Activated CD4-positive, alpha-beta T cell treated with anti-CD3 and anti-CD28 coated beads, Interleukin-2, amount 10 ng/mL, durations not matched to agents 7 days and 5 days (primary cell): Measurements from ENCODE around the gene SLC38A6. TPM values are rescaled to one million over a fixed set of nuclear protein-coding genes. Genes with fewer than 3 reads are reported as not detected.

Experiments
- CTCF ChIA-PET: fragments of 350-600 bp; sonication (Branson Sonifier 250); formaldehyde crosslinking; loops from one replicate; lab custom pipeline; 2021; ENCODE audit warnings: antibody characterized with exemption; lab: Charles Lee
- POLR2A ChIA-PET: fragments of 350-600 bp; sonication (Branson Sonifier 250); formaldehyde crosslinking; loops from one replicate; lab custom pipeline; 2021; ENCODE audit warnings: antibody characterized with exemption; lab: Charles Lee
- DNase-seq: peaks from one replicate; pipeline ENCODE4 v3.0.0-alpha.2; 2020
- H3K27ac Mint-ChIP-seq: one replicate; pipeline ENCODE4 v1.8.0; 2021; ENCODE audit warnings: mild to moderate bottlenecking, moderate library complexity, mixed read lengths
- H3K27me3 Mint-ChIP-seq: one replicate; pipeline ENCODE4 v1.8.0; 2021; ENCODE audit warnings: mixed read lengths
- H3K36me3 Mint-ChIP-seq: one replicate; pipeline ENCODE4 v1.8.0; 2021; ENCODE audit warnings: low read depth, mixed read lengths
- H3K4me1 Mint-ChIP-seq: one replicate; pipeline ENCODE4 v1.8.0; 2021; ENCODE audit warnings: mixed read lengths
- H3K4me3 Mint-ChIP-seq: one replicate; pipeline ENCODE4 v1.8.0; 2021; ENCODE audit warnings: mild to moderate bottlenecking, moderate library complexity, mixed read lengths
- H3K9me3 Mint-ChIP-seq: one replicate; pipeline ENCODE4 v1.8.0; 2021; ENCODE audit warnings: mixed read lengths
- total RNA-seq, 2 experiments: library from RNA; stranded (reverse); gene quantifications; one replicate each; pipeline ENCODE4 v1.2.3, GENCODE V29; 2021

Gene SLC38A6
- total RNA-seq, 2 experiments from 2014 or later: 8.5 to 10.1 TPM

DNA sequence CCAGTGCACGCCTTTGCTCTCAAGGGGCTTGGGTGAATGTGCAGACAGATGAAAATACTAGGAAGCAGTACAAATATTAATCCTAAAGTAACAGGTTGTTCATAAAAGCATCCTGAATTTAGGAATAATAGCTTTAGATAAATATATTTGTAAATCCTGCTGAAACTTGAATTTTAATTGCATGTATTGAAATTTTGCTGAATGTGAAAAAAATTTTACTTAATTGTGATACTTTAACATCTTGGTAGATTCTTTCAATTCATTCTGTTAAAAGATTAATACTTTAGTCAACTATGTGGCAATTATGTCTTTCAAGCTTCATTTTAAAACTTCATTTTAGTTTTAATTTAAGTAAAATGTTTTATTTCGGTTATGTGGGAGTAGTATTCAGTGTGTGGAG is 5.5 kb downstream of the SLC38A6 start:
- H3K4me1 Mint-ChIP-seq: no peaks in the 10 kb centered on the region
- peaks cover 9% of the 10 kb centered on the region for H3K36me3 Mint-ChIP-seq
- H3K27ac Mint-ChIP-seq: no peak overlapping the region
- DNase-seq: no peak
- H3K4me3 Mint-ChIP-seq: no peak overlapping the region
- no peaks in the 10 kb centered on the region for H3K27me3 Mint-ChIP-seq
- no peaks in the 10 kb centered on the region for H3K9me3 Mint-ChIP-seq
- CTCF ChIA-PET: no interaction called here
- POLR2A ChIA-PET: no interaction called here

DNA sequence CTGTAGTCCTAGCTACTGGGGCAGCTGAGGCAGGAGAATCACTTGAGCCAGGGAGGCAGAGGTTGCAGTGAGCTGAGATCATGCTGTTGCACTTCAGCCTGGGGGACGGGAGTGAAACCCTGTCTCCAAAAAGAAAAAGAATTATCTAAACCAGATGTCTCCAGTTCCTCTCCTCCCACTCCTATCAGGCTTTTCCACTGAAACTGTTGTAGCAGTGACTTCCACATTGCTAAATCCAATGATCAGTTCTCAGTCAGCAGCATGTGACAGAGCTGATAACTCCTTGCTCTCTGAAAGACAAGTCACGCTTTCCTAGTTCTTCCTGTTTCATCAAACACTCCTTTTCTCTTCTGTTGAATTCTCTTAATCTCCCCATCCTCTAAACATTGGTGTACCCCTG is 8.6 kb downstream of the SLC38A6 start:
- POLR2A ChIA-PET: no interaction called here
- peaks cover 9% of the 10 kb centered on the region for H3K36me3 Mint-ChIP-seq
- CTCF ChIA-PET: no interaction called here

DNA sequence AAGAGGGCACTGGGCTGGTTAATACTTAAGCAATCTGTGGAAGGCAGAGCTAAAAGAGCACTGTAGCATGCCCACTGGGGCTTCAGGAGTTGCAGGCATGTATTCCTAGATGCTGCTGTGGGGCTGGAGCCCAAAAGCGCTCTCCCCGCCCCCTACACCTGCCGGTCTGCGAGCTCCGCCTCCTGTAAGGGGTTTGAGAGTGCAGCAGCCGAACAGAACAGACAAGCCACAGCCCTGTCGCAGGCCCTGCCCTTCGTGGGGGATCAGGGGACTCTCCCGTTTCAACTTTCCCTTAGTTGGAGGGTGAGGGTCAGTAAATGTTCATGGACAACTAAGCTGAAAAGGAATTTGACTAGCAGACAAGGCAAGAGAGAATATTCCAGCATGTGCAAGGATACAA is 17.6 kb downstream of the SLC38A6 start:
- CTCF ChIA-PET: interaction anchor here (0.9 kb wide), 1 partner anchor 184 kb away, joined by 4 read pairs; no protein-coding TSS in a partner anchor
- no peak overlapping the region for H3K4me3 Mint-ChIP-seq
- no peaks in the 10 kb centered on the region for H3K36me3 Mint-ChIP-seq
- POLR2A ChIA-PET: no interaction called here
- no peaks in the 10 kb centered on the region for H3K27me3 Mint-ChIP-seq
- H3K9me3 Mint-ChIP-seq: no peaks in the 10 kb centered on the region
- H3K4me1 Mint-ChIP-seq: no peaks in the 10 kb centered on the region
- no peak overlapping the region for H3K27ac Mint-ChIP-seq
- DNase-seq: no peak

More for the DNA sequence above, 8.6 kb downstream of the SLC38A6 start:
- no peak for DNase-seq
- H3K4me1 Mint-ChIP-seq: no peaks in the 10 kb centered on the region
- no peaks in the 10 kb centered on the region for H3K27me3 Mint-ChIP-seq
- H3K4me3 Mint-ChIP-seq: no peak overlapping the region
- H3K9me3 Mint-ChIP-seq: no peaks in the 10 kb centered on the region
- H3K27ac Mint-ChIP-seq: no peak overlapping the region

DNA sequence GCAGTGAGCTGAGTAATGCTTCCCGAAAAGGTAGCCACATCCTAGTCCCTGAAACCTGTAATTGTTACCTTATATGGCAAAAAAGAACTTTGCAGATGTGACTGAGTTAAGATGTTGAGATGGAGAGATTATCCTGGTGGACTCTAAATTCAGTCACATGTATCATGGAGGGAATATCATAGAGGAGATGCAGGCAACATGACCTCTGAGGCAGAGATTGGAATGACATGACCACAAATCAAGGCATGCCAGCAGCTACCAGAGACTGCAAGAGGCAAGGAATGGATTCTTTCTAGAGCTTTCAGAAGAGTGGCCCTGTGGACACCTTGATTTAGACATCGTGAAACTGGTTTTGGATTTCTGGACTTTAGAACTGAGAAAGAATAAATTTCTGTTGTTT is 18.5 kb downstream of the SLC38A6 start:
- DNase-seq: no peak
- H3K4me3 Mint-ChIP-seq: no peak overlapping the region
- no peaks in the 10 kb centered on the region for H3K36me3 Mint-ChIP-seq
- no peaks in the 10 kb centered on the region for H3K27me3 Mint-ChIP-seq
- ChIA-PET CTCF (no interaction called here), POLR2A (no interaction called here)
- H3K4me1 Mint-ChIP-seq: no peaks in the 10 kb centered on the region
- H3K9me3 Mint-ChIP-seq: no peaks in the 10 kb centered on the region
- no peak overlapping the region for H3K27ac Mint-ChIP-seq

DNA sequence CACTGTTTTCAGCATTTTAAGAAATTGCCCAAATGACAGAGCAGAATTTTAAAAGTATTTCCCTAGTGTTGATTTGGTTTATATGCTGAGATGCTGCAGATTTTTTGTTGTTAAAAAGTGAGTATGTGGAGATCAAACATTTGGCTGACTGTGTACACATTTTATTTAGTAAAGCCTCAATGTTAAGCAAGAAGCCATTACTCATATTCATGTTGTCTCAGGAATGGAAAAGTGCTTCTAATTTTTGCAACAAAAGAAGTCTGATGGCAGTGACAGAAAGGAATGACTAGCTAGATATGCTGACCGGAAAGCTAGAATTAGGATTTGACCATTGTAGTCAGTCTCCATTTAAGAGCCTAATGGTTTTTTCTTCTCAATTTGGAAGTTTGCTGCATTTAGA is 22.5 kb downstream of the SLC38A6 start:
- Mint-ChIP-seq H3K27me3 (no peaks in the 10 kb centered on the region), H3K4me1 (no peaks in the 10 kb centered on the region), H3K4me3 (no peak overlapping the region), H3K9me3 (no peaks in the 10 kb centered on the region), H3K27ac (no peak overlapping the region), H3K36me3 (no peaks in the 10 kb centered on the region)
- no peak for DNase-seq
- ChIA-PET POLR2A (interaction anchor here (0.6 kb wide), 1 partner anchor 58 kb away, joined by 3 read pairs; no protein-coding TSS in a partner anchor), CTCF (no interaction called here)

DNA sequence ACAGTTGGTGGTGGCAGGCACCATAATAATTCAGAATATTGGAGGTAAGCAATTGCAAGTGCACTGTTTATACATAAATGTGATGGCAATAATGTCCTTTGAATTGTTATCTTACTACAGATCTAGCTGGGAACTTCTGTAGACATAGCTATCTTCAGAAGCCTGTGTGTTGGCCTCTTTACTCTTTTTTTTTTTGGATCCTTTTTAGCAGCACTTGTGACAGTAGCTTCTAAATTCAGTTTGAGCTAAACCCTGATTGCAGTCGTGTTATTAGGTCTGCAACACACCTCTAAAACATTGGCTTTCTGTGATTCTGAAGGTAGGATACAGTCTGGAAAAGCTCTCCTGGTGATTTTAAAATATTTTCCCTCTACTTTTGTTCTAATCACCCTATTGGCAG is 38.5 kb downstream of the SLC38A6 start:
- DNase-seq: no peak
- peaks cover 3% of the 10 kb centered on the region for H3K9me3 Mint-ChIP-seq
- H3K27me3 Mint-ChIP-seq: no peaks in the 10 kb centered on the region
- no peak overlapping the region for H3K4me3 Mint-ChIP-seq
- no peak overlapping the region for H3K27ac Mint-ChIP-seq
- POLR2A ChIA-PET: no interaction called here
- CTCF ChIA-PET: no interaction called here
- no peaks in the 10 kb centered on the region for H3K4me1 Mint-ChIP-seq
- no peaks in the 10 kb centered on the region for H3K36me3 Mint-ChIP-seq

DNA sequence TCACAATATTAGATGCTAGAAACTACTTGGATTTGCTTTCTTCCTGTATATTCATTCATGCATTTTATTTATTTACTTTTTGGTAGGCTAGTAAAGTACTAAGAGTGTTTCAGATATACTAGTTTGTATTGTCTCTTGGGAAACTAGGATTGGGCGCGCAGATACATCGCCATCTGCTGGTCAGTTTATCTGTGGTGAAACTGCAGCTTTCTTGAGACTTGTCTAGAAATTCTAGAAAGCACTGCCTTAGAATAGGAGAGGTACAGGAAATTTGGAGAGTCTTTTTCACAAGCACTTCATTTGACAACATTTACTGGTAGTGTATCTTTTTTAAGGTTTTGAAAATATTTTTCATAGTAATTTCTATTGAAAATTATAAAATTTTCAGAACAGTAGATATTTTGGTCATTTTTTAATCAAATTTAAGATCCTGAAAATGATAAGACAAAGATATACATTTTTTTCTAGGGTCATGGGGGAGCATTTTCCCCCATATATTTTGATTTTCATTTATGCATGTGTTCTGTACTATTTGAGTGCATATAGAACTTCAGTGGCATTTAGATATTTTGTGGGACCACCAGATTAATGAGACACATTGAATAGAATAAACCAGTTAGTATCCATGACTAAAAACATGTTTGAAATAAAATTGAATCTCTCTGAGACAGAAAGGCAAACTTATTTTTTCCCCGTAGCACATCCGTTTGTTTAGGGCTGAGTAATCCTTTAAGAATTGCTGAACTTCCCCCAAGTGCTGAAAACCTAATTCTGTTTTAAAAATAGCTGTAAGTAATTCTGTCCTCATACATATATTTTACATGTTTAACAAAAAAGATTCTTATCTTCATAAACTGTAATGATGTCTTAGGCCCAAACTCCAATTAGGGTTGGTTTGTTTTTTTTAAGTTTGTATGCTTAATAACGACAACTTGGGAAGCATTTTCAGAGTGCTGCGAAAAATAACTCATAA is 44.5 kb downstream of the SLC38A6 start:
- Mint-ChIP-seq H3K36me3 (no peaks in the 10 kb centered on the region), H3K4me3 (no peak overlapping the region), H3K27me3 (no peaks in the 10 kb centered on the region), H3K27ac (no peak overlapping the region), H3K4me1 (no peaks in the 10 kb centered on the region), H3K9me3 (no peaks in the 10 kb centered on the region)
- ChIA-PET CTCF (interaction anchor here (1.0 to 1.5 kb wide), 2 partner anchors 232 to 360 kb away, joined by 3 to 4 read pairs; no protein-coding TSS in a partner anchor), POLR2A (no interaction called here)
- DNase-seq: peak; percentile 72

DNA sequence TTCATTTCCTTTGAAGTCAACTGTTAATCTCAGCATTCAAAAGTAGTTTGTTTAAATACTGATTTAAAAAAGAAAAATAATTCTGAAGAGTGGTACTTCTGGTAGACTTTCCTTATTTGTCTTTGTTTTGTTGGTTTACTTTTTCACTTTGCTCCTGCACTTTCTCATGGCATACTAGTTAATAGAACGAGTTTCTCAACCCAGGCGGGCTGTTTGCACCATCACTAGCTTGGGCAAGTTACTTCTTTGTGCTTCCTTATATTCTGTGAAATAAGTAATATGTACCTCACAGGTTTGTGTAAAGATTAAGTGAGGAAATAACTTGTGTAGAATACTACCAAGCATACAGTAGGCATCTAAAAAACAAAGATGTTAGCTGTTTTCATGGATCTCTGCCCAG is 45.5 kb downstream of the SLC38A6 start:
- DNase-seq: no peak
- Mint-ChIP-seq H3K36me3 (no peaks in the 10 kb centered on the region), H3K27ac (no peak overlapping the region)

DNA sequence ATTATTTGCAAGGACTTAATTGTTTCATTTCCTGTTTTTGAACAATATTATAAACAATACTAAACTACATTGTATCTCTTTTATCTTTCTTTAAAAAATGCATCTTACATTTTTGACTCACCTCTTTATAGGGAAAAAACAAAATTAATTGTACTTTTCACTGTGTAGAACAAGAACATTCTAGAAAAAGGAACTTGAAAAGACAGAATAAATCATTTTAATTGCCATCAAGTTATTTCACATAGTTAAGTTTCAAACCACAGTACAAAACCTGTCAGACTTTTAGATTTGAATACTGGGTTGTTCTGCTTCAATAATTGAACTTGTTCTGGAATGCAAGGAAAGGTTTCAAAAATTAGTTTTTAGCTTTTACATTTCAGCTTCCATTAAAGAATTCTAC is 50.0 kb downstream of the SLC38A6 start:
- ChIA-PET CTCF (interaction anchor here (1.3 kb wide), 1 partner anchor 188 kb away, joined by 3 read pairs; no protein-coding TSS in a partner anchor), POLR2A (no interaction called here)
- peaks cover 13% of the 10 kb centered on the region for H3K4me1 Mint-ChIP-seq
- H3K27me3 Mint-ChIP-seq: no peaks in the 10 kb centered on the region
- H3K36me3 Mint-ChIP-seq: no peaks in the 10 kb centered on the region
- H3K4me3 Mint-ChIP-seq: no peak overlapping the region
- H3K27ac Mint-ChIP-seq: no peak overlapping the region
- no peaks in the 10 kb centered on the region for H3K9me3 Mint-ChIP-seq
- DNase-seq: no peak

More for the DNA sequence above, 45.5 kb downstream of the SLC38A6 start:
- Mint-ChIP-seq H3K4me1 (no peaks in the 10 kb centered on the region), H3K9me3 (no peaks in the 10 kb centered on the region), H3K27me3 (no peaks in the 10 kb centered on the region), H3K4me3 (no peak overlapping the region)
- CTCF ChIA-PET: interaction anchor here (1.0 to 1.5 kb wide), 2 partner anchors 58 to 361 kb away, joined by 3 read pairs; no protein-coding TSS in a partner anchor
- POLR2A ChIA-PET: no interaction called here

DNA sequence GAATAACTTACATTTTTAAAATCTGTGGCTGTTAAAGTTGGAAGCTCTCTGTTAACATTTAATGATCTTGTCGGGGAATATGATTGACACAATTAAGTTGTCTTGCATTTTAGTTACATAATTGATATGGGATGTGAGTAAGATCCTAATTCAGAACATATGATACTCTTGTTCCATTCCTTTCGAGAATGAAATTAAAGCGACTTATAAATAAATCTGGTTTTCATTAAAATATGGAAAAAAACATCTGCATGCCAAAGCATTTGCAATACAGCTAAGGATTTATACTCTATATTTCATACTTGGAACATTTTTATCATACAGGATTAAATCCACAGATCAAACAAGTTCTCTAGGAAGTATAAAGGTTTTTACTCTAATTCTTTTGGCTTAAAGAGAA is 52.0 kb downstream of the SLC38A6 start:
- no peaks in the 10 kb centered on the region for H3K9me3 Mint-ChIP-seq
- H3K36me3 Mint-ChIP-seq: no peaks in the 10 kb centered on the region
- H3K27me3 Mint-ChIP-seq: no peaks in the 10 kb centered on the region
- ChIA-PET POLR2A (no interaction called here), CTCF (no interaction called here)
- H3K4me1 Mint-ChIP-seq: peaks cover 13% of the 10 kb centered on the region
- H3K27ac Mint-ChIP-seq: no peak overlapping the region
- no peak overlapping the region for H3K4me3 Mint-ChIP-seq
- DNase-seq: no peak

DNA sequence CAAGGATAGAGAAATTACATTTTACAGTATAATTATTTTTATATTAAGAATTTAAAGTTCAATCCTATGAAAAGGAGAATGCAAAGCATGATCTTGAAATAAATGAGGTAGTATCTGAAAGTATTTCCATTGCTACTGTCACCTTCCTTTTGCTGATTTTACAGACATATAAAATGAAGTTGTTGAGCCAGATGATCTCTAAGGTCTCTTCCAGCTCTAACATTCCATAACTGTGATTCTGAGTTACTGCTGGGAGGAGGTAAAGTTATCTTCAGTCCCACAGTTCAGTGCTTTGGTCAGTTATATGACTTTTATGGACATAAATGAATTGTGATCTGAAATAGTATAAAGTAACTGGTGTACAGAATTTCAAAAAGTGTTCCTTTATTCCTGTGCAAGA is 52.8 kb downstream of the SLC38A6 start:
- ChIA-PET CTCF (no interaction called here), POLR2A (no interaction called here)
- no peak overlapping the region for H3K27ac Mint-ChIP-seq
- no peak overlapping the region for H3K4me3 Mint-ChIP-seq
- H3K27me3 Mint-ChIP-seq: no peaks in the 10 kb centered on the region
- peaks cover 13% of the 10 kb centered on the region for H3K4me1 Mint-ChIP-seq
- H3K9me3 Mint-ChIP-seq: no peaks in the 10 kb centered on the region
- H3K36me3 Mint-ChIP-seq: no peaks in the 10 kb centered on the region
- DNase-seq: no peak

DNA sequence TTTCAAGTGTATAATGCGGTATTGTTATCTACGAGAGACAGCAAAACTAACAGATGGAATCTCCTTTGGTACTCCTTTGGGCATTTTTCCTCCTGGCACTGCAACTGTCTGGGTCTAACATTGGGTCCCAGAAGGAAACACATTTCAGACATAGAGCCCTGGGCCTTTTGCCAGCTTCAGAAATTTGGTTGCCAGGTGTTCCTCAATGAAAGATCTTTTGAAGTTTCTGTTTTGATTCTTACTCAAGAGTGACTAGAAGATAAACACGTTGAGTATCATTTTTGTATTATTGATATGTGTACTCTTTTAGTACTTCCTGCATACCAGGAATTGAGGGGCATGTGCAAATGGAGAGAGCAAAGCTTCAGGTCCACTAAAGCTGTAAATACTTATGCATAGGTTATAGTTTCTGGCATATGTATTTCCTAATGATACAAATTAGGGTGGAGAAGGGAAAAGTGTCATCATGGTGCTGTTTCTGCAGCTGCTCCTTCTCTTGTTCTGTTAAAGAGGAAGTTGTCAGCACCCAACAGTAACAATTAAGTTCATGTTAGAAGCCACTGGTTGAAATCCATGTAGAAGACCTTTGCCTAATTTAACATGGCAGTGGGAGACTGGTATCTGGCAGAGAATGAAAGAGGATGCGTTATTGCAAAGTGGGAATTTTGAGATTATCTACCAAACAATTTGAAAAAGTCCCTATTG is 53.5 kb downstream of the SLC38A6 start:
- H3K27me3 Mint-ChIP-seq: no peaks in the 10 kb centered on the region
- POLR2A ChIA-PET: no interaction called here
- no peak overlapping the region for H3K4me3 Mint-ChIP-seq
- CTCF ChIA-PET: interaction anchor here (1.2 kb wide), 1 partner anchor 403 kb away, joined by 3 read pairs; no protein-coding TSS in a partner anchor
- H3K27ac Mint-ChIP-seq: no peak overlapping the region
- H3K4me1 Mint-ChIP-seq: peaks cover 13% of the 10 kb centered on the region
- no peaks in the 10 kb centered on the region for H3K36me3 Mint-ChIP-seq
- DNase-seq: no peak
- H3K9me3 Mint-ChIP-seq: no peaks in the 10 kb centered on the region

DNA sequence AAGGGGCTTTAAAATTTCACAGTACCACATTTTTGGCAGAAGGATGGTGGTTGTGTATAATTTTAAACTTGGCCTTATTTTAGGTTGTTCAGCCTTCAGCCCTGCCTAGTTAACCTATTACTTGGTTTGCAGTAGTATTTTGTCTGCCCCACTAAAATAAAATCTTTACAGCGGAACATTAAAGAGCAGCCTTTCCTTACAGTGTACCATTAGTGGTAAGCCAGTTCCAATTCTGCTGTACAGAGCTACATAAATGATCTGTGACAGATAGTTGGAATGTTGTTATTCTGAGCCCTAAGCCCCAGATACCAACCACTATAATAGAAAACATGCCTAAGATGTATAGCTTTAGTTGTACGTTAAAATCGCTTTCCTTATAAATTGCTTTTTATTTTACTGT is 56.2 kb downstream of the SLC38A6 start:
- CTCF ChIA-PET: no interaction called here
- Mint-ChIP-seq H3K27ac (no peak overlapping the region), H3K4me3 (no peak overlapping the region), H3K9me3 (no peaks in the 10 kb centered on the region), H3K4me1 (peaks cover 19% of the 10 kb centered on the region), H3K36me3 (no peaks in the 10 kb centered on the region), H3K27me3 (no peaks in the 10 kb centered on the region)
- DNase-seq: no peak
- POLR2A ChIA-PET: no interaction called here
